Spleen (tissue), 11 donors: Measurements from ENCODE around the gene MATK. TPM values are rescaled to one million over a fixed set of nuclear protein-coding genes. Genes with fewer than 3 reads are reported as not detected.

Experiments
- DNase-seq: peaks from one replicate; pipeline ENCODE4 v3.0.0-alpha.2; 2020
- H3K27ac ChIP-seq, 8 donors: fragments of 200-600 bp; sonication (generic) in 7 of 8; 1 replicate in 4 of 8; 2 replicates in 4 of 8; pipeline versions ENCODE4 v1.5.0 to v1.8.0; 2016 to 2021; ENCODE audit warnings: inconsistent platforms in 4 of 8, mild to moderate bottlenecking in 4 of 8, moderate library complexity in 1 of 8
- H3K27me3 ChIP-seq, 7 donors: fragments of 200-600 bp; sonication (generic) in 6 of 7; replicated peaks in 1 of 7; 1 replicate in 4 of 7; 2 replicates in 3 of 7; pipeline versions ENCODE4 v1.5.0 to v1.8.0; 2016 to 2021; ENCODE audit warnings: inconsistent platforms in 3 of 7, mild to moderate bottlenecking in 1 of 7
- H3K36me3 ChIP-seq, 6 donors: fragments of 200-600 bp; sonication (generic) in 5 of 6; 1 replicate in 4 of 6; 2 replicates in 2 of 6; pipeline versions ENCODE4 v1.5.0 to v1.8.0; 2016 to 2021; ENCODE audit warnings: inconsistent platforms in 2 of 6
- H3K4me1 ChIP-seq, 6 donors: fragments of 200-600 bp; sonication (generic) in 5 of 6; 1 replicate in 3 of 6; 2 replicates in 3 of 6; pipeline versions ENCODE4 v1.5.0 to v1.8.0; 2016 to 2021; ENCODE audit warnings: inconsistent platforms in 3 of 6
- H3K4me3 ChIP-seq, 8 donors: fragments of 200-600 bp; sonication (generic) in 7 of 8; 1 replicate in 4 of 8; 2 replicates in 4 of 8; pipeline versions ENCODE4 v1.5.0 to v1.8.0; 2016 to 2021; ENCODE audit warnings: inconsistent platforms in 4 of 8, mild to moderate bottlenecking in 4 of 8, moderate library complexity in 2 of 8
- H3K9me3 ChIP-seq, 8 donors: fragments of 200-600 bp; sonication (generic) in 7 of 8; 1 replicate in 4 of 8; 2 replicates in 4 of 8; pipeline versions ENCODE4 v1.5.0 to v1.8.0; 2016 to 2021; ENCODE audit warnings: inconsistent platforms in 4 of 8
- POLR2A ChIP-seq, 3 donors: fragments of 450-650 bp; IDR thresholded peaks; one replicate each; pipeline ENCODE4 v1.5.1; 2017; ENCODE audit warnings: antibody characterized with exemption in 3 of 3, mild to moderate bottlenecking in 1 of 3
- POLR2AphosphoS5 ChIP-seq, 3 donors: sonication (generic); formaldehyde crosslinking; IDR thresholded peaks; one replicate each; pipeline ENCODE4 v1.5.1; 2017; ENCODE audit warnings: antibody characterized with exemption in 3 of 3
- WGBS, 5 donors: extraction: QIAGEN DNeasy Blood & Tissue Kit in 3 of 5; methylation state at CpG; one replicate each; pipeline versions ENCODE4 v1.1.5 to v1.1.7; 2013 to 2018; 5-methylcytosine and 5-hydroxymethylcytosine counted together
- intact Hi-C: fragments of 100-400 bp; cut with DNase I; formaldehyde crosslinking; loops from one replicate; pipeline ENCODE4 v1.15.0; 2023; ENCODE audit warnings: low total_unique reads
- polyA plus RNA-seq, 3 donors: library from polyadenylated mRNA; stranded (reverse); fragments of 200-250 nt; gene quantifications; one replicate each; pipeline ENCODE4 v1.2.1, GENCODE V29; 2013
- total RNA-seq, 7 donors: library from RNA; depleted of rRNA in 3 of 7; stranded (reverse); fragments of >200 nt in 3 of 7; fragmentation: NEBNext Ultra II Directional in 4 of 7; extraction: Animal tissue kit (Norgen Biotek cat#: 25700) in 4 of 7; gene quantifications; one replicate each; pipeline versions ENCODE4 v1.1.0 to v1.2.1, GENCODE V29; 2016 to 2021
- TF ChIP-seq, protein P1 (sequence below), 11 experiments: fragments of 200-600 bp in 7 of 11; fragments of 450-650 bp in 4 of 11; sonication (generic) in 4 of 11; IDR thresholded peaks in 8 of 11; conservative IDR thresholded peaks in 3 of 11; 1 replicate in 7 of 11; 2 replicates in 4 of 11; pipeline versions ENCODE4 v1.4.0 to v1.8.0; 2016 to 2021; ENCODE audit warnings: antibody characterized with exemption in 11 of 11, inconsistent platforms in 4 of 11, mild to moderate bottlenecking in 1 of 11
- donor health status: healthy with polysubstance abuse.
- donor health status: DM: no; HTN: no; CAD: no; lungs with moderate emphysema.
- donor health status: DM: no; HTN: no; CAD: no.
- donor health status: Bipolar disorder and iron deficiency.
- donor health status: healthy.
- donor health status: DM: no; HTN: no; CAD: no.
- donor health status: DM: yes; HTN: yes; CAD: no.

Gene MATK
- total and polyA plus RNA-seq, 10 donors = 8.1 to 22.6 (median 16.6) TPM

- H3K4me1 ChIP-seq = peaks cover 4 to 30% (median 20%) of the 10 kb centered on the region in 6 donors
- H3K27ac ChIP-seq = no peak overlapping the region
- H3K36me3 ChIP-seq = peaks cover 0 to 29% (median 0%) of the 10 kb centered on the region in 6 donors
- no peak for DNase-seq
- peaks cover 0 to 57% (median 23%) of the 10 kb centered on the region in 7 donors for H3K27me3 ChIP-seq
- TF ChIP-seq POLR2A (IDR thresholded peaks at IDR 0.05) (no peak), POLR2AphosphoS5 (IDR thresholded peaks at IDR 0.05) (no peak)
- TF ChIP-seq, protein P1, sequence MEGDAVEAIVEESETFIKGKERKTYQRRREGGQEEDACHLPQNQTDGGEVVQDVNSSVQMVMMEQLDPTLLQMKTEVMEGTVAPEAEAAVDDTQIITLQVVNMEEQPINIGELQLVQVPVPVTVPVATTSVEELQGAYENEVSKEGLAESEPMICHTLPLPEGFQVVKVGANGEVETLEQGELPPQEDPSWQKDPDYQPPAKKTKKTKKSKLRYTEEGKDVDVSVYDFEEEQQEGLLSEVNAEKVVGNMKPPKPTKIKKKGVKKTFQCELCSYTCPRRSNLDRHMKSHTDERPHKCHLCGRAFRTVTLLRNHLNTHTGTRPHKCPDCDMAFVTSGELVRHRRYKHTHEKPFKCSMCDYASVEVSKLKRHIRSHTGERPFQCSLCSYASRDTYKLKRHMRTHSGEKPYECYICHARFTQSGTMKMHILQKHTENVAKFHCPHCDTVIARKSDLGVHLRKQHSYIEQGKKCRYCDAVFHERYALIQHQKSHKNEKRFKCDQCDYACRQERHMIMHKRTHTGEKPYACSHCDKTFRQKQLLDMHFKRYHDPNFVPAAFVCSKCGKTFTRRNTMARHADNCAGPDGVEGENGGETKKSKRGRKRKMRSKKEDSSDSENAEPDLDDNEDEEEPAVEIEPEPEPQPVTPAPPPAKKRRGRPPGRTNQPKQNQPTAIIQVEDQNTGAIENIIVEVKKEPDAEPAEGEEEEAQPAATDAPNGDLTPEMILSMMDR (IDR thresholded peaks at IDR 0.05 in 8 of 11, conservative IDR thresholded peaks at IDR 0.05 in 3 of 11) = no peak
- intact Hi-C loops = no loop called here
- no peak overlapping the region for H3K4me3 ChIP-seq
- H3K9me3 ChIP-seq = peaks cover 6 to 32% (median 25%) of the 10 kb centered on the region in 8 donors
- 90 to 100% (median 93%) methylated on average over 1 of the region's 1 CpG for WGBS, 5 donors
These were observed 3.9 kb downstream of the MATK start for GRCh38 chr19:3782330-3782729.

DNA sequence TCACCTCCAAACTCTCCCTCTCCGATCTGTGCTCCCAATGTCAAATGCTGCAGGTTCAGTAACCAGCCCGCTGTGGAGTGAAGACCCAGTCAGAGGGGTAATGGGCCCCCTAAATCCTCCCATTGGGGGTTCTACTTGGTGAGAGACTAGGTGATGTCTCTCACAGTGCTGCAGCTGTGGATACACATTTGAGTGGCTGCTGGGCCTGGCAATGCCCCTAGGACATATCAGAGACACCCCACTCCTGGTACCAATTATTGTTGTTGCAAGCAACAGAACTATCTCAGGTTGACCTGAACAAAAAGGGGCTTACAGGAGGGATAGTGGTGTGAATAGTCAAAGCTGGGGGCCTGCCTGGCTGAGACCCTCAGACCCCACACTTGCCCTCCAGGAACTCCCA, 4.6 kb downstream of the MATK start:
- Histone ChIP-seq H3K27ac (no peak overlapping the region), H3K4me3 (no peak overlapping the region), H3K36me3 (peaks cover 0 to 29% (median 0%) of the 10 kb centered on the region in 6 donors), H3K9me3 (peaks cover 6 to 32% (median 25%) of the 10 kb centered on the region in 8 donors), H3K4me1 (peaks cover 4 to 26% (median 19%) of the 10 kb centered on the region in 6 donors), H3K27me3 (peaks cover 0 to 53% (median 23%) of the 10 kb centered on the region in 7 donors)
- no peak for DNase-seq
- TF ChIP-seq POLR2AphosphoS5 (IDR thresholded peaks at IDR 0.05) (no peak), POLR2A (IDR thresholded peaks at IDR 0.05) (no peak)
- TF ChIP-seq, protein P1 (IDR thresholded peaks at IDR 0.05 in 8 of 11, conservative IDR thresholded peaks at IDR 0.05 in 3 of 11) = no peak
- intact Hi-C loops = no loop called here
- WGBS, 5 donors = 95 to 100% (median 98%) methylated on average over 2 of the region's 2 CpGs

DNA sequence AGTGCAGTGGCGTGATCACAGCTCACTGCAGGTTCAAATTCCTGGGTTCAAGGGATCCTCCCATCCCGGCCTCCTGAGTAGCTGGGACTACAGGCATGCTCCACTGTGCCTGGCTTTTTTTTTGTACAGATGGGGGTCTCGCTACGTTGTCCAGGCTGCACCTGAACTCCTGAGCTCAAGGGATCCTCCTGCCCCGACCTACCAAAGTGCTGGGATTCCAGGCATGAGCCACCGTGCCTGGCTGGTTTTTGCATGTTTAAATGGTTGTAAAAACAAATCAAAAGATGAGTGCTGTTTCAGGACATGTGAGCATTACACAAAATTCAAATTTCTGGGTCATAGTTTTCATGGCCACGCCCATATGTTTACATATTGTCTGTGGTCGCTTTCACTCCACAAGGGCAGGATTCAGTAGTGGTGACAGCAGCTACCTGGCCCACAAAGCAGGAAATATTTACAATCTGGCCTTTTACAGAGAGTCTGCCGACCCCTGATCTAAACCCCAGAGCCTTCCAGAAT, 5.3 kb downstream of the MATK start:
- WGBS, 5 donors = 90 to 95% (median 93%) methylated on average over 9 of the region's 9 CpGs
- peaks cover 0 to 29% (median 0%) of the 10 kb centered on the region in 6 donors for H3K36me3 ChIP-seq
- intact Hi-C loops = no loop called here
- H3K4me1 ChIP-seq = peaks cover 4 to 20% (median 15%) of the 10 kb centered on the region in 6 donors
- TF ChIP-seq, protein P1 (IDR thresholded peaks at IDR 0.05 in 8 of 11, conservative IDR thresholded peaks at IDR 0.05 in 3 of 11) = no peak
- no peak for TF ChIP-seq POLR2A (IDR thresholded peaks at IDR 0.05)
- TF ChIP-seq POLR2AphosphoS5 (IDR thresholded peaks at IDR 0.05) = no peak
- DNase-seq = no peak
- H3K27me3 ChIP-seq = peaks cover 0 to 46% (median 20%) of the 10 kb centered on the region in 7 donors
- H3K9me3 ChIP-seq = peaks cover 6 to 32% (median 25%) of the 10 kb centered on the region in 8 donors
- H3K27ac ChIP-seq = no peak overlapping the region
- H3K4me3 ChIP-seq = no peak overlapping the region

DNA sequence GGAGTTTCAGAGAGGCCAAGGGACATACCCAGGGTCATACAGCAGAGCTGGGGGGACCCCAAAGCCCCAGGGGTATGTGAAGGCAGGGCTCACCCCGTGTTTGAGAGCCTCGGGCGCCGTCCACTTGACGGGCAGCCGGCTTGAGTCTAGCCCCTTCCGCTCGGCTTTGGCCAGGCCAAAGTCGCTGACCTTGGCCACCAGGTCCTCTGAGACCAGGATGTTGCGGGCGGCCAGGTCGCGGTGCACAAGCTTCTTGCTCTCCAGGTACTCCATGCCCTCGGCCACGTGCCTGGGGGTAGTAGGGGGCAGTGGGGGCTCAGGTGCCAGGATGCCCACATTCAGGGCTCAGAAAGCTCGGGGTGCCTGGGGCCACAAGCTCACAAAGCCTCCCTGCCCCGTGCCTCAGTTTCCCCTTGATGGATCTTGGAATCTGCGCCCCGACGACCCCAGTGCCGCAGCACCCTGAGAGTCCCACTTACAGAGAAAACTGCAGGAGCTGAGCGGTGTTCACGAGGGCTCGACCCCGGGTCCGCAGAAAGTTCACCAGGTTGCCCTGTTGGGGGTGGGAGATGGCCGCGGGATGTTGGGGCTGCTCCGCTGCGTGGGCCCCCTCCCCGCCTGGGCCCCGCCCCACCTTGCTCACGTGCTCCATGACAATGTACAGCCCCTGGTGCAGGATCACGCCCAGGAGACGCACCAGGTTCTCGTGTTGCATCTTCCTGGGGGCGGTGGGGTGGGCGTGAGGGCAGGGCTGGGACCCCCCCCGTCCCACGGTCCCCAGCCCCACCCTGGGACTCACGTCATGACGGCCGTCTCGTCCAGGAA, 7.1 kb downstream of the MATK start:
- H3K36me3 ChIP-seq = peaks cover 0 to 28% (median 0%) of the 10 kb centered on the region in 6 donors
- H3K4me1 ChIP-seq = peaks cover 0 to 3% (median 0%) of the 10 kb centered on the region in 6 donors
- WGBS, 5 donors = 79 to 92% (median 81%) methylated on average over 23 to 44 of the region's 44 CpGs
- TF ChIP-seq POLR2AphosphoS5 (IDR thresholded peaks at IDR 0.05) = peak in 1 of 3 donors; percentile 18
- no peak for TF ChIP-seq POLR2A (IDR thresholded peaks at IDR 0.05)
- H3K9me3 ChIP-seq = peaks cover 6 to 32% (median 25%) of the 10 kb centered on the region in 8 donors
- no peak overlapping the region for H3K4me3 ChIP-seq
- DNase-seq = no peak
- H3K27me3 ChIP-seq = peaks cover 0 to 28% (median 6%) of the 10 kb centered on the region in 7 donors
- intact Hi-C loops = loop anchor here (10.0 kb wide), 1 partner anchor 46 kb away; no protein-coding TSS in a partner anchor
- H3K27ac ChIP-seq = no peak overlapping the region
